HPDE6-E6E7 (cell line): ENCODE data around the gene SP110.

Source experiments
- DNase-seq: peaks from one replicate; pipeline ENCODE4 v3.0.0; 2011; ENCODE audit warnings: missing footprints; ENCODE audit errors: extremely low spot score

Gene SP110

DNA sequence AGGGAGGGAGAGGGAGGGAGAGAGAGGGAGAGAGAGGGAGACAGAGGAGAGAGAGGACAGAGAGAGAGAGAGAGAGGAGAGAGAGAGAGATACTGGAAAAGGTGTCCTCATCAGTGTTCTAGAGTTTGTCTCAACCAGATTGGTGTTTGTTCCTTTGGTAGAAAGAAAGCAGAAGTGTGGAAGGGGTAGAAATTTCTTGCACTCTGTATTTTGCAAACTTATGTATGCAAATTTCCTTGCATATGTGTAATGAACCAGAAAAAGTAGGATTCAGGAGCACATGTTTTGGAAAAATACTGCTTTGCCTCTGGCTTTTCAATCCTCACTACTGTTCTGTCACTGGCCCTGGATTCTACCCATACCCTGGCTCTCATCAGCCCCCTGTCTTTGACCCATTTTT lies 4.7 kb upstream of the SP110 start:
- no peak for DNase-seq

- DNase-seq, result peak; percentile 45
These were observed 3.0 kb upstream of the SP110 start for GRCh38 chr2:230222829-230223228.

- DNase-seq, result no peak
These were observed 1.7 kb upstream of the SP110 start for GRCh38 chr2:230221493-230221892.

DNA sequence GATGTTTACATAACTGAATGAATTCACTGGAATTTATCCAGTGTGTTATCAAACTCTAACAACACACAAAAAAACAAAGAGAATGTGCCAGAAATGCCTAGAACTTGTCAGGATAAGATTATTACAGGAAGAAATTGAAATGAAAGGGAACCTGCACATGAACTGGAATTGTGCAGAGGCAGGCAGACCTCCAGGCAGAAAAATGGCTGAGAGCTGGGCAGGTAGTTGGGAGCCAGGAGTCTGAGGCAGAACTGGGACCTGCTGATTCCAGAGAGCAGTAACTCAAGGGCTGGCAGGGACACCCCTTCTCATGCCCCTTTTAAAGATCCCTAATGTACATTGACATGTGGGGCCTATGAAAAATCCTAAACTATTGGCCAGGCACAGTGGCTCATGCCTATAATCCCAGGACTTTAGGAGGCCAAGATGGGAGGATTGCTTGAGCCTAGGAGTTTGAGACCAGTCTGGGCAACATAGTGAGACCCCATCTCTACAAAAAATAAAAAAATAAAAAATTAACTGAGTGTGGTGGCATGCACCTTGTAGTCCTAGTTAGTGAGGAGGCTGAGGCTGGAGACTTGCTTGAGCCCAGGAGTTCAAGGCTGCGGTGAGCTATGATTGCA lies 674 bp upstream of the SP110 start:
- no peak for DNase-seq

GRCh38 chr2:230218421-230218820 lies 1.4 kb downstream of the SP110 start:
- no peak for DNase-seq

DNA sequence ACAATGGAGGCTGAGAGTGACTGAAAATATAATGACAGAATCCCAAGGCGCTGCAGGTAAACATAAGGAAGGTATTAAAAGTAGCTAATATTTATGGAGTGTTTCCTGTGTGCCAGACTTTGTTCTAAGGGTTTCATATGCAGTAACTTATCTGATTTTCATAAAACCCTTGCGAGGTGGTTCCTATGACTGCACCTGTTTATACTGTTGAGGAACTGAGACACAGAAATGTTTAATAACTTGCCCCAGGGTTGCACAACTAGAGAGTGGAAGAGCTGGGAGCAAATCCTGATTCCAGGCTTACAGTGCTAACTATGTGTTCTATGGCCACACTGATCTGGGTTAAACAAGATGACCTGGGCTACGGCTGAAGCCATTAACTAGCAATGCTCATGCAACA lies 2.4 kb downstream of the SP110 start:
- DNase-seq, result no peak

DNA sequence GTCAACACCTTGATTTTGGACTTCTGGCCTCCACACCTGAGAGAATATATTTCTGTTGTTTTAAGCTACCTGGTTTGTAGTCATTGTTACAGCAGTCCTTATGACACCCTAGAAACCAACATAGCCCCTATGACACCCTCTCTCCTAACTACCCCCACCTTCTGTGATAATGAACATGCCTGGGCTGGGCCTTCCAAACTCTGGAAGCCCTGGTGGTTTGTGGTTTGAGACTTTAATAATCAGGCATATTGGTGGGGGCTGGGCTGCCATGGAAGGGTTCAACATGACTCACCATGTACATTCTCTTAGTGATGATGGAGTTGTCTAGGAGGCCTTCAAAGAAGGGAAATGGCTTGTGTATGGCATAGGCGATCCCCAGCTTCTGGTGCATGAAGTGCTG lies 3.3 kb downstream of the SP110 start:
- DNase-seq, result no peak

DNA sequence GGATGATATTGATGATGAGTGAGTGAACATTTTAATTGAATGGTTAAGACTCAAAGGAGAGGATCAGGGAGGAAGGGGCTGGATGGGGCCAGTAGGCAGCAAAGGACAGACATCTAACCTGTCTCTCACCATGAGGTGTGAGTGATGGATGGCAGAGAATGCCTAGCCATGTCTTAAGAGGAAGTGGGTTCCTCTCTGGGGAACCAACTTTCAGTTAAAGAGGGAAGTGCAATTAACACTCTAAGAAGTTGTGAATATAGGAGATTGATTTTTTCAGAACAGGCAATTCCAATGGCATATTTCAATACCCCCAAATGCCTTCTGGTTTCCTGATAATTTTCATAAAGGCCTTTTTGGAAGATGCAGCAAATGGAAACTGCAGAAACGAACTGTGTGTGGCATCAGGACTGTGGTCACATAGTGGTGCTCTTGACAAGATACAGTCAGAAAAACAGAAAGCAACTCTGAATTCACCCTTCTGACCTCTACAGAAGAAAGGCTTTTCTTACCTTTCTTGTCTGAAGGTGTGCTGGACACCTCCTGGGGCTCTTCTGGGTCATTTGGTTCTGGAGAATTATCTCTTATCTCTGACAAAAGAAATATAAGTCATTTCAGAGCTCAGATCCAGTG lies 10.2 kb downstream of the SP110 start:
- DNase-seq, result no peak

- DNase-seq, result no peak
These were observed 11.2 kb downstream of the SP110 start for GRCh38 chr2:230208576-230208975.

DNA sequence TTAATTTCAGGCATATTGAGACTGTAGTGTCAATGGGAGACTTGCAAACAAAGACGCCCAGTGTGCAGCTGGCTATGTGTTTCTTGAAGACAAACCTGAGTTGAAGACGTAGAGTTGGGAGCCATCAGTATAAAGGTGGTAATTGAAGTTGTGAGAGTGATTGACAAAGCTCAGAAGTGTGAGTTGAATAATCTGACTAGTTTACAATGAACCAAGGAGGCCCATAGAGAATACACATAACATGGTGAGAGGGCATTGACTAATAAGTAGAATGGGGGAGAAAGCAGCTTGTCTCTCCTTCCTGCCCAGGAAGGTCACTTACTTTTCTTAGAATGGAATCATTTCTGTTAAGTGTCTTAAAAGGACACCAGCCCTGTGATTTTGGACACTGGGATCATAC lies 14.1 kb downstream of the SP110 start:
- no peak for DNase-seq

- no peak for DNase-seq
These were observed 14.8 kb downstream of the SP110 start for GRCh38 chr2:230205034-230205433.

GRCh38 chr2:230203110-230203676 lies 16.6 kb downstream of the SP110 start:
- DNase-seq, result no peak

DNA sequence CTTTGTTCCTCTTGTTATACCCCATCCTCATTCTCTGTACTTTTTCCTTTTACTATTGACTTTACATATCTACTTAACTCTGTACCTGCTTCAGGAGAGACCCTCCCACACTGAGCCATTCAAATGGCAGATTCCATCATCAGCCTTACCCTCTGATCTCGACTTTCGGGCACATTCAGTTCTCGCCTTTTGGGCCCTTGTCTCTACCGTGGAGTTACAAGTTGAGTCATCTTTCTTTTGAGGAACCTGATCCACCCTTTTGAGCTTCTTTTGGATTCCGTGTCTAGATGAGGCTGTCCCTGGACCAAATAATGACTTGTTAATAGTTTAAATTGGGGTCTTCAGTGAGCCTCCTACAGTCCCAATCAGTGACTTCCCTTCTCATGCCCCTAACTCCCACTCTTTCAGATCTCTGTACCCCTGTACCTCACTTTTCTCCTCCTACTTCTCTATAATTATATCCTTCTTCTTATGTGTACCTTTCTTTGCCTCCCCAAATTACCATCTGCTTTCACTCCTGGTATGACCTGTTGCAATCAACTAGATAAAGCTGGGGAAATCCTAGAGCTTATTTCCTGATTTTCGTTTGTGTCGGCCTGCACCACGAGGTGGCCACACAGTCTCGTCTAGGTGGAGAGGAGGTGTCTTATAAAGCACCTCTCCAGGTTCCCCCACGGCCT lies 17.2 kb downstream of the SP110 start:
- no peak for DNase-seq

- DNase-seq, result no peak
These were observed 34.8 kb downstream of the SP110 start for GRCh38 chr2:230184727-230185578.

- no peak for DNase-seq
These were observed 38.6 kb downstream of the SP110 start for GRCh38 chr2:230181195-230181594.

GRCh38 chr2:230179907-230180306 lies 39.9 kb downstream of the SP110 start:
- no peak for DNase-seq

DNA sequence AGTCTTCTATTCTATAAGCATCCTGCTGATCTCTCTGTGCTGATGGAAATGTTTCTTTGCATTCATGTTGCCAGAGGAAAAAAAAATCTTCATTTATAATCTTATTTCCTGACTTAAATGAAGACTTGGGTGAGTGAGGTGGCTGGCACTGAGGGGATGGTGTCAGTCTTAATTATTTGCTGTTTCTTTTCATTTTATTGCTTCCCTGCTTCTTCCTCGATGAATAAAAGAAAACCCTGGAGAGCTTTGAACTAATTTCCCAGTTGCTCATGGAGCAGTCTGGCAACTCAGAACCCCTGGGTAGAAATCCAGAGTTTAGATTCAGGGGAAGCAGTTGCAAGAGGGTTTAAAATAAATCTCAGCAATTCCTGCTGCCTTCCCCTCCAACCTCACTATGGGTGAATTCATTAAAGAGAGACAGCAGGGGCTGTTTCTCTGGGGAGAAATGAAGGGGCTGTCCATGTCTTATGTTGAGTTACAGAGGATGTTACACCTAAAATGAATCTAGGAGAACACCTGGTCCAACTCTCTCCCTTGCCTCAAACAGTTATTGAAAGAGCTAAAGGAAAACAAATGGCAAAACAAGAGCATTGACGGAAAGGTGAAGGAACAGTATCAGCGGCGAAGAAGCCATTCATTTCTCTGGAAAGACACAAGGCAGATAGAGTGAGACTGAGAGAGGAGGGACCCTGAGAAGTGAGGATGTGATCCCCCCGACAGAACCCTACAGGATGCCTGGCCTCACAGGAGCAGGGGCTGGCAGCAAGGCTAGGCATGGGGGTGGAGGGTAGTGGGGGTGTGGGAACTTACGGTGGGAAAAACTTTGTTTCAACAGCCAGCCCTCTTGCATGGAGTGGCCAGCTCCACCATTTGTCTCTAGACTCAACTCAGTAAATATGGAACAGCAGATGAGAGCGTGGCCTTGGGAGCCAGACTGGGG lies 41.0 kb downstream of the SP110 start:
- no peak for DNase-seq

DNA sequence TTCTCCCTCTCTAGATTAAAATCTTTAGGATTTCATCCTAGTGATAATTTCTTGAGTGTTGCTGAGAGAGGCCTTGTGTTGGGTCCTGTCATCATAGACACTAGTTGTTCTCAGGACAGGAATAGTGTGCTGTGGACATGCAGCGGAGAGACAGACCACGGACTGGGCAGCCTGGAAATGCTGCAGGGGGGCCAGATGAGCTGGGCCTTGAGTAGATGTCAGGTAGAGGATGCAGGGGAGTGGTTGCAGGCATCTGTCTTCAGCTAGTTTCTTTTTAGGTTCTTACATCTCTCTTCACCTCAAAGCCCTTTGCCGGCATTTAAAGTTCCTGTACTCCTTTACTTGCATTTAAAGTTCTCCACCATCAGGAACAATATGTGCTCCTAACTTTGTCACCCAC lies 42.8 kb downstream of the SP110 start:
- DNase-seq, result no peak

GRCh38 chr2:230174466-230174865 lies 45.3 kb downstream of the SP110 start:
- DNase-seq, result no peak

GRCh38 chr2:230172852-230173251 lies 46.9 kb downstream of the SP110 start:
- no peak for DNase-seq

DNA sequence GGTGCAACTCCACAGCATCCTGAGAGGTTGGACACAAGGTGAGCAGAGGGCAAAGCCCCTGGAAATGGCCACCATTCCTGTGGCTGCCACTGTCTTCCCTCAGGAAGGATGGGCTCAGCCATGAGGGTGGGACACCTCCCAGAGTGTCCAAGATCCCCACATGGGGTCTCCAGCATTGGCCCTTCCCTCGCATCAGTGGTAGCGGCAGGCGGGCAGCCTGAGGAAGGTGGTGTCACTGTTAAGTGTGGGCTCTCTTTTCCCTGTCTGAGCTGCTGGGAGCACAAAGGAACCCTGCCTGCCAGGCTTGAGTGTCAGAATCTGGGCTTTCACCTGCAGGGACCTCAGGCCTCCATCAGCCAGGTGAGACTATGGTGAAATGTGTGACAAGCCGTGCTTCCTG lies 47.6 kb downstream of the SP110 start:
- DNase-seq, result no peak
